GM12801 (cell line): ENCODE measurements around the gene DNHD1.

ENCODE experiments used
- TF ChIP-seq, protein P1 (sequence below): IDR thresholded peaks from one replicate; pipeline ENCODE4 v1.5.1; 2011; ENCODE audit warnings: control low read depth; ENCODE audit not compliant: insufficient read length; ENCODE audit errors: extremely low read depth

DNHD1 gene

DNA sequence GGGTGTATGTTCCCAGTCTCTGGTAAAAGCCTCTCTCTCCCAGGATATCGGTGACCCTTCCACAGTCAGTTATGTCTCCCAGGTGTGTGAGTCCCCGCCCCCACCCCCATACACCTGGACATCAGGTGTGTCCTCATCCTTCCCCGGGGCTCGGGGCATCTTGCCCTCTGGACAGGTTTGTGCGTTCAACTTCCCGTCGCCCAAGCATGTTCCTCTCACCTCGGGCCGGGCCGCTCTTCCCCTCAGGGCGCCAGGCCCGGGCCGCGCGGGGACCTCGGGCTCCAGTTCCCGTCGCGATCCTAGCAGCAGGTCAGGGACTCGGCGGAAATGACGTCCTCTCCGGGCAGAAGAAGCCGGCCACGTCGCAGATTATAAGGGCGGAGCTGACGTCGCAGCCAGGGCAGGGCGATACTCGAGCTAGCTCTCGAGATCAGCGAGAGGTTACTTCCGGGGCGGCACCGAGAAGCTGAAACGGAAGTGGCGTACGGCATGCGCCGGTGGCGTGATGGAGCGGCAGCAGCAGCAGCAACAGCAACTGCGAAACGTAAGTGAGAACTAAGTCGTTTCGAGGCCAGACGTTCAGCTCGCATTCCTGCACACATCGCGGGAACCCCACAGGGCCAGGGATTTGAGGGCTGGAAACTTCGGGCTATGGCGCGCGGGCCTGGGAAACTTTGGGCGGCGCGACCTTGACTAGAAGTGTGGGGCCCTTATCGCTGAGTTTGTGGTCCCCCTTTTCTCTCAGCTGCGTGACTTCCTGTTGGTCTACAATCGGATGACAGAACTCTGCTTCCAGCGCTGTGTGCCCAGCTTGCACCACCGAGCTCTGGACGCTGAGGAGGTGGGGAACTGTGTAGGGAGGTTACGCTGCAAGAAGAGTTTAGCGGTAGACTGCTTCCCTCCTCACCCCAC lies 15.8 kb upstream of the DNHD1 start, which contains the start of the genes ARFIP2 and TIMM10B:
ARFIP2 (minus strand) TSS at position 320 of the 912 bp plus-strand sequence. CDS start 910 bp downstream, outside the sequence.
TIMM10B (plus strand) TSS at position 490 of the 912 bp plus-strand sequence; CDS start at position 506, 16 bp downstream.
- TF ChIP-seq, protein P1, sequence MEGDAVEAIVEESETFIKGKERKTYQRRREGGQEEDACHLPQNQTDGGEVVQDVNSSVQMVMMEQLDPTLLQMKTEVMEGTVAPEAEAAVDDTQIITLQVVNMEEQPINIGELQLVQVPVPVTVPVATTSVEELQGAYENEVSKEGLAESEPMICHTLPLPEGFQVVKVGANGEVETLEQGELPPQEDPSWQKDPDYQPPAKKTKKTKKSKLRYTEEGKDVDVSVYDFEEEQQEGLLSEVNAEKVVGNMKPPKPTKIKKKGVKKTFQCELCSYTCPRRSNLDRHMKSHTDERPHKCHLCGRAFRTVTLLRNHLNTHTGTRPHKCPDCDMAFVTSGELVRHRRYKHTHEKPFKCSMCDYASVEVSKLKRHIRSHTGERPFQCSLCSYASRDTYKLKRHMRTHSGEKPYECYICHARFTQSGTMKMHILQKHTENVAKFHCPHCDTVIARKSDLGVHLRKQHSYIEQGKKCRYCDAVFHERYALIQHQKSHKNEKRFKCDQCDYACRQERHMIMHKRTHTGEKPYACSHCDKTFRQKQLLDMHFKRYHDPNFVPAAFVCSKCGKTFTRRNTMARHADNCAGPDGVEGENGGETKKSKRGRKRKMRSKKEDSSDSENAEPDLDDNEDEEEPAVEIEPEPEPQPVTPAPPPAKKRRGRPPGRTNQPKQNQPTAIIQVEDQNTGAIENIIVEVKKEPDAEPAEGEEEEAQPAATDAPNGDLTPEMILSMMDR: no peak

DNA sequence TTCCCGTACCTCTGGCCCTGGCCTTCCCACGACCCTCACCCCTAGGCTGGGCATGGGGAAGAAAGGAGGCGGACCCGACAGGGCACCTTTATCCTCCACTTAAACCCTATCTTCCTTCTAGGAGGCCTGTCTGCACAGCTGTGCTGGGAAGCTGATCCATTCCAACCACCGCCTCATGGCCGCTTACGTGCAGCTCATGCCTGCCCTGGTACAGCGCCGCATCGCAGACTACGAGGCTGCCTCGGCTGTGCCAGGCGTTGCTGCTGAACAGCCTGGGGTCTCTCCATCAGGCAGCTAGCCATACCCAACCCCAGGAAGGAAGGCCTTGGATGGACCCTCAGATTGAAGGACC lies 15.2 kb upstream of the DNHD1 start:
- TF ChIP-seq, protein P1: no peak

DNA sequence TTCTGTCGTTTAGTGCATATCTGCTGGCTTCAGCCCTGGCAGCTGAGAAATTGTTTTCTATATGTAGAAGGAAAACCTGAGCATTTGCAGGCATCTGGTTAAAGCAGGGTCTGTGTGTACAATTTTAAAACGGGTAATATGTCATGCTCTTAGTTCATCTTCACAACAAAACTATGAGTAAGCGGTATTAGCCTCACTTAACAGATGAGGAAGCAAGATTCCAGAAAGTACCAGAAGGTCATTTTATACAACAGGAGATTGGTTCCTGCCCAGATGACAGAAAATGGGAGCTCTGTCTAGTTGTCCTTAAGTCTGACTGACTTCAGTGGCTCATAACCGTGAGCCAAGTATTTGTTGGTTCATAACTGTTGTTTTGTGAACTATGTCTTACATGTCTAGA lies 14.6 kb upstream of the DNHD1 start:
- TF ChIP-seq, protein P1: no peak

DNA sequence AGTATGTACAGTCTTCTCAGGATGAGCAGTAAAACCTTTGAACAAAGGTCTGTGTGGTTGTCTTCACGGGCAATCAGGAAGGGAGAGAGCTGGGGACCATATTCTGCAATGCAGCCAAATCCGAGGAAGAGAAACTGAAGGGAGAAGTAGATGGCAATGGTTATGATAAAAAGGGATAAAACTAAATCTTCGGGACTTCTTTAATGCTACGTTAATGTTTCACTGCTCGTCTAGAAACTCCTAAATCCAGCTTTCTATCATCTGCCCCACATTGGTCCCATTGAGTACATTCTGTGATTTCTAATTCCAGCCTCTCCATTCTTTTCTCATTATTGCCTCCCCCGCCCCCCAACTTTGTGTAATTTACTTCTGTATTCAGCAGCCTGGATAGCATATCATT lies 14.1 kb upstream of the DNHD1 start:
- TF ChIP-seq, protein P1: no peak

DNA sequence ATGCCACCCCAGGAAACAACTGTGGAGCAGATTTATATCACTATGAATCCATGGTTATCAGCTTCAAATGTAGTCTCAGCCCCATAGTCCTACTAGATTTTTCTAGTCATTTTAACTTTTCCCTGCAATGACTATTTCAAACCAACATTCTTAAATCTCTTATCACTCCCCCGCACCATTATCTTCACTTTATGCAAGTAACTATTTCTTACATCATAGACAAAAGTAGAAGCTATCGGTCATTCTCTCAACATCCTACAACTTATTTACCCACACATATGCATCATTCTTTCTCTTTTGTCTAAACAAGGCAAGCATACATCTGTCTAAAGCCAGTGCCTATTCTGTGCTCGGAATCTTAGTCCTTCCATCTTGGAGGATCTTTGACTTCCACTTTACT lies 11.4 kb upstream of the DNHD1 start:
- TF ChIP-seq, protein P1: no peak

DNA sequence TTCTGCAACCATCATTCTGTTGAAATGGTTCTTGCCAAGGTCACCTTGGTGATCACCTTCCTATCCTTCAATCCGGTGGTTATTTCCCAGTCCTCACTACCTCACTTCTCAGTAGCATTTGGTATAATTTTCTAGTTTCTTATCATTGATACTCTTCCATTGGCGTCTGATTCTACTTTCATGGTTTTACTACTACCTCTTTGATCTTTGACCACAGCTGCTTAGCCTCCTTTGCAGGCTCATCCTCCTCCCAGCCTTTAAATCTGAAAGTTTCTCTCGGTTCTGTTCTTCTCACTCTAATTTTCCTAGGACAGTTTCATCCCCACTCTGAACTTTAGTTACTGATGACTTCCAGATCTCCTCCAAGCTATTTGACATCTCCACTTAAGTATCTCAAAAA lies 10.8 kb upstream of the DNHD1 start:
- TF ChIP-seq, protein P1: no peak

DNA sequence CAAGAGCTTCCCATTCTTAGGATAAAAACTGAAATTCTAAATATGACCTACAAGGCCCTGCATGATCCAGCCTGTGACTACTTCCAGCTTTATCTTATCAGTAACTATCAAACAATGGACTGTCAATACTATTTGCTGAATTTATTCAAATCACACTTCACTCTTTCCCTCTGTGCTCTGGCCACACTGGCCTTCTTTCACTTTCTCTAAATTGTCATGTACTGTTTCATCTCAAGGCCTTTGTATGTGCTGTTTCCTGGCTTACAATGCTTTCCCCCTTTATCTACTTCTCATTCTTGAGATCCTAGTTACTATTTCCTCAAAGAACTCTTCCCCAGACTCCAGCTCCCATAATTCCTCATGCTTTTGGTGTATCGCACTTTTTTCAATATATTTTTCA lies 10.1 kb upstream of the DNHD1 start:
- TF ChIP-seq, protein P1: no peak
